Measurements from ENCODE around the gene NOTUM. TPM values are rescaled to one million over a fixed set of nuclear protein-coding genes. Genes with fewer than 3 reads are reported as not detected.

Gene NOTUM
- total and polyA plus RNA-seq, 10 of the 15 experiments (the other 5 are each of a cell fraction or from before 2014, with no cell fraction given) = 0.04 to 0.13 TPM; not detected in 8

GRCh38 chr17:81999587-81999975, 38.6 kb upstream of the NOTUM start:
- no peak for ATAC-seq
- ChIA-PET SMC1A (ENCODE audit: uncharacterized antibody, unreplicated experiment) (no interaction called here), POLR2A (no interaction called here), RAD21 (ENCODE audit: unreplicated experiment) (no interaction called here), CTCF (no interaction called here)
- no peak for TF ChIP-seq CBX5 (IDR thresholded peaks at IDR 0.05; ENCODE audit: low read depth)
- TF ChIP-seq CEBPB (IDR thresholded peaks at IDR 0.05; ENCODE audit: borderline replicate concordance in 1 of 2, low read depth in 2 of 2, low read length in 2 of 2) = no peak
- TF ChIP-seq IKZF2 (IDR thresholded peaks at IDR 0.05) = no peak
- no peak for TF ChIP-seq SKIL (IDR thresholded peaks at IDR 0.05; ENCODE audit: low read depth, poor library complexity, severe bottlenecking)
- no peak for TF ChIP-seq RCOR1 (conservative IDR thresholded peaks at IDR 0.05; ENCODE audit: low read depth, low read length)
- TF ChIP-seq, protein P1, sequence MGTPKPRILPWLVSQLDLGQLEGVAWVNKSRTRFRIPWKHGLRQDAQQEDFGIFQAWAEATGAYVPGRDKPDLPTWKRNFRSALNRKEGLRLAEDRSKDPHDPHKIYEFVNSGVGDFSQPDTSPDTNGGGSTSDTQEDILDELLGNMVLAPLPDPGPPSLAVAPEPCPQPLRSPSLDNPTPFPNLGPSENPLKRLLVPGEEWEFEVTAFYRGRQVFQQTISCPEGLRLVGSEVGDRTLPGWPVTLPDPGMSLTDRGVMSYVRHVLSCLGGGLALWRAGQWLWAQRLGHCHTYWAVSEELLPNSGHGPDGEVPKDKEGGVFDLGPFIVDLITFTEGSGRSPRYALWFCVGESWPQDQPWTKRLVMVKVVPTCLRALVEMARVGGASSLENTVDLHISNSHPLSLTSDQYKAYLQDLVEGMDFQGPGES (IDR thresholded peaks at IDR 0.05) = no peak
- TF ChIP-seq SRF (IDR thresholded peaks at IDR 0.05; ENCODE audit: low read depth in 2 of 2, low read length in 2 of 2) = no peak
- TF ChIP-seq MEF2A (IDR thresholded peaks at IDR 0.05; ENCODE audit: insufficient read depth, low read depth, low read length) = no peak
- H2AFZ ChIP-seq (ENCODE audit: control insufficient read depth, low read depth, low read length) = no peak overlapping the region
- no TSS peak for BruUV-seq (replicated peaks)
- no peak for DNase-seq (ENCODE audit: low read depth, low spot score)
- no peak for FAIRE-seq
- no peak overlapping the region for H3K4me2 ChIP-seq (ENCODE audit: control insufficient read depth, insufficient read depth)
- H3K27me3 ChIP-seq (replicated peaks in 1 of 2; ENCODE audit: control insufficient read depth in 2 of 2, insufficient read depth in 2 of 2, low read length in 1 of 2) = no peaks in the 10 kb centered on the region
- H3K4me1 ChIP-seq (ENCODE audit: control insufficient read depth, insufficient read depth, low read length) = no peaks in the 10 kb centered on the region
- intact Hi-C loops (cut with micrococcal nuclease; ENCODE audit: unreplicated experiment) (no loop called here), in situ Hi-C loops (cut with MboI) (no loop called here)
- no peak overlapping the region for H3K27ac ChIP-seq (ENCODE audit: control insufficient read depth, insufficient read depth)
- H3K36me3 ChIP-seq (ENCODE audit: control insufficient read depth in 2 of 2, insufficient read depth in 2 of 2, low read length in 1 of 2) = peaks cover 0 to 3% of the 10 kb centered on the region in 2 experiments; a peak in 3 of 4 replicates
- H3K79me2 ChIP-seq (ENCODE audit: control insufficient read depth, insufficient read depth, low read length) = no peaks in the 10 kb centered on the region
- no peaks in the 10 kb centered on the region for H3K9me3 ChIP-seq (replicated peaks; ENCODE audit: control insufficient read depth, insufficient read depth, low read length)
- H3K4me3 ChIP-seq = no peak overlapping the region
- 77% methylated on average over 11 of the region's 12 CpGs for WGBS (ENCODE audit: insufficient coverage, insufficient replicate concordance, low lambda C conversion rate, missing lambda C conversion rate)
- H4K20me1 ChIP-seq (ENCODE audit: control insufficient read depth, insufficient read depth) = no peaks in the 10 kb centered on the region
- no peak overlapping the region for H3K9ac ChIP-seq (ENCODE audit: control insufficient read depth, insufficient read depth, low read length)
